ENCODE data around the gene TEX35.
"Not testable (repeated sequence)": the region's sequence is repeated elsewhere in the genome, so short reads cannot be mapped to it uniquely, and the experiment has no call there.

GRCh38 chr1:178503316-178503715 lies 9.6 kb upstream of the TEX35 start:
- TF ChIP-seq EZH2 (IDR thresholded peaks at IDR 0.05; ENCODE audit: insufficient read depth, poor library complexity, severe bottlenecking); EZH2phosphoT487 (IDR thresholded peaks at IDR 0.05; ENCODE audit: insufficient read depth, low read depth): not testable (repeated sequence)

Data from GM23248 (cell line).